Upper lobe of left lung (tissue), 6 donors: ENCODE data around the gene GALNT18. TPM values are rescaled to one million over a fixed set of nuclear protein-coding genes. Genes with fewer than 3 reads are reported as not detected.

Experiments
- ATAC-seq, 2 donors: fragments of 200-7000 bp; cut with Tn5 transposase; one replicate each; pipeline ENCODE4 v1.9.1; 2022; ENCODE audit warnings: mild to moderate bottlenecking in 2 of 2, moderate library complexity in 2 of 2; ENCODE audit not compliant: low FRiP score in 2 of 2
- DNase-seq, 2 donors: peaks; one replicate each; pipeline ENCODE4 v3.0.0-alpha.2; 2019 to 2020
- H3K27ac ChIP-seq, 4 donors: fragments of 200-600 bp; sonication (generic); one replicate each; pipeline ENCODE4 v1.5.1; 2016 to 2019
- H3K27me3 ChIP-seq, 4 donors: fragments of 200-600 bp; sonication (generic); one replicate each; pipeline ENCODE4 v1.5.1; 2017 to 2019
- H3K36me3 ChIP-seq, 4 donors: fragments of 200-600 bp; sonication (generic); one replicate each; pipeline ENCODE4 v1.5.1; 2016 to 2019
- H3K4me1 ChIP-seq, 4 donors: fragments of 200-600 bp; sonication (generic); one replicate each; pipeline ENCODE4 v1.5.1; 2018 to 2019
- H3K4me3 ChIP-seq, 4 donors: fragments of 200-600 bp; sonication (generic); one replicate each; pipeline ENCODE4 v1.5.1; 2017 to 2019; ENCODE audit warnings: mild to moderate bottlenecking in 2 of 4, moderate library complexity in 1 of 4
- H3K9me3 ChIP-seq, 4 donors: fragments of 200-600 bp; sonication (generic); one replicate each; pipeline ENCODE4 v1.5.1; 2018 to 2019
- CTCF ChIP-seq, 6 experiments: fragments of 450-650 bp in 4 of 6; fragments of 200-600 bp in 2 of 6; sonication (generic) in 2 of 6; IDR thresholded peaks; one replicate each; pipeline ENCODE4 v1.5.1; 2016 to 2019; ENCODE audit warnings: antibody characterized with exemption in 6 of 6
- EP300 ChIP-seq, 4 donors: sonication (generic); formaldehyde crosslinking; IDR thresholded peaks; one replicate each; pipeline ENCODE4 v1.5.1; 2017; ENCODE audit warnings: antibody characterized with exemption in 4 of 4, control low read depth in 2 of 4
- POLR2A ChIP-seq, 4 donors: fragments of 450-650 bp; IDR thresholded peaks; one replicate each; pipeline ENCODE4 v1.5.1; 2016 to 2017; ENCODE audit warnings: antibody characterized with exemption in 4 of 4, mild to moderate bottlenecking in 2 of 4
- POLR2AphosphoS5 ChIP-seq, 2 donors: sonication (generic); formaldehyde crosslinking; IDR thresholded peaks; one replicate each; pipeline ENCODE4 v1.5.1; 2017; ENCODE audit warnings: antibody characterized with exemption in 2 of 2
- WGBS, 2 donors: methylation state at CpG; one replicate each; pipeline ENCODE4 v1.1.5; 2017 to 2018; 5-methylcytosine and 5-hydroxymethylcytosine counted together
- total RNA-seq, 6 donors: library from RNA; depleted of rRNA in 4 of 6; stranded (reverse); fragments of >200 nt in 4 of 6; gene quantifications; one replicate each; pipeline versions ENCODE4 v1.1.0 to v1.2.1, GENCODE V29; 2016 to 2021
- donor health status: DM: no; HTN: no; CAD: no; lungs with moderate emphysema.
- donor health status: DM: no; HTN: yes; CAD: no; lungs with severe emphysema.

GALNT18 gene
- total RNA-seq, 6 donors from 2014 or later, result 48.2 to 115 (median 61.8) TPM

GRCh38 chr11:11537871-11538270 lies 83.9 kb downstream of the GALNT18 start:
- Histone ChIP-seq H3K27me3 (no peaks in the 10 kb centered on the region), H3K9me3 (no peaks in the 10 kb centered on the region), H3K4me1 (peaks cover 39 to 50% (median 43%) of the 10 kb centered on the region in 4 donors), H3K36me3 (no peaks in the 10 kb centered on the region), H3K27ac (peak overlapping the region in 3 of 4 donors; percentile 31 to 75 (median 56)), H3K4me3 (no peak overlapping the region)
- TF ChIP-seq EP300 (IDR thresholded peaks at IDR 0.05) (no peak), POLR2A (IDR thresholded peaks at IDR 0.05) (no peak), CTCF (IDR thresholded peaks at IDR 0.05) (no peak), POLR2AphosphoS5 (IDR thresholded peaks at IDR 0.05) (no peak)
- WGBS, 2 donors, result 60 to 63% methylated on average over 5 of the region's 5 CpGs
- DNase-seq (no peak), ATAC-seq (no peak)

GRCh38 chr11:11537372-11537771 lies 84.4 kb downstream of the GALNT18 start:
- ATAC-seq (no peak), DNase-seq (no peak)
- Histone ChIP-seq H3K36me3 (no peaks in the 10 kb centered on the region), H3K27me3 (no peaks in the 10 kb centered on the region), H3K9me3 (no peaks in the 10 kb centered on the region), H3K4me1 (peaks cover 39 to 50% (median 42%) of the 10 kb centered on the region in 4 donors), H3K27ac (peak overlapping the region in 2 of 4 donors; percentile 41 to 75), H3K4me3 (no peak overlapping the region)
- TF ChIP-seq EP300 (IDR thresholded peaks at IDR 0.05) (no peak), POLR2A (IDR thresholded peaks at IDR 0.05) (no peak), CTCF (IDR thresholded peaks at IDR 0.05) (no peak), POLR2AphosphoS5 (IDR thresholded peaks at IDR 0.05) (no peak)
- WGBS, 2 donors, result 56 to 81% methylated on average over 2 of the region's 2 CpGs

- 63 to 64% methylated on average over 3 of the region's 3 CpGs for whole genome bisulfite sequencing, 2 donors
- TF ChIP-seq POLR2AphosphoS5 (IDR thresholded peaks at IDR 0.05) (no peak), EP300 (IDR thresholded peaks at IDR 0.05) (no peak), POLR2A (IDR thresholded peaks at IDR 0.05) (no peak), CTCF (IDR thresholded peaks at IDR 0.05) (no peak)
- peaks cover 40 to 54% (median 44%) of the 10 kb centered on the region in 4 donors for H3K4me1 ChIP-seq
- no peak for DNase-seq
- no peak for ATAC-seq
- no peaks in the 10 kb centered on the region for H3K9me3 ChIP-seq
- no peak overlapping the region for H3K4me3 ChIP-seq
- H3K27ac ChIP-seq, result peak overlapping the region in 3 of 4 donors; percentile 33 to 75 (median 41)
- H3K27me3 ChIP-seq, result no peaks in the 10 kb centered on the region
- H3K36me3 ChIP-seq, result no peaks in the 10 kb centered on the region
These were observed 85.2 kb downstream of the GALNT18 start for GRCh38 chr11:11536650-11537049.

GRCh38 chr11:11535611-11536010 lies 86.2 kb downstream of the GALNT18 start:
- DNase-seq (peak in 1 of 2 donors; percentile 16), ATAC-seq (no peak)
- Histone ChIP-seq H3K36me3 (no peaks in the 10 kb centered on the region), H3K27ac (peak overlapping the region; percentile 33 to 75 (median 40)), H3K9me3 (no peaks in the 10 kb centered on the region), H3K27me3 (no peaks in the 10 kb centered on the region), H3K4me3 (no peak overlapping the region), H3K4me1 (peaks cover 40 to 61% (median 50%) of the 10 kb centered on the region in 4 donors)
- TF ChIP-seq POLR2A (IDR thresholded peaks at IDR 0.05) (no peak), CTCF (IDR thresholded peaks at IDR 0.05) (no peak), POLR2AphosphoS5 (IDR thresholded peaks at IDR 0.05) (peak in 1 of 2 donors; percentile 39), EP300 (IDR thresholded peaks at IDR 0.05) (peak in 1 of 4 donors; percentile 7)
- WGBS, 2 donors, result 64 to 69% methylated on average over 4 to 6 of the region's 6 CpGs

GRCh38 chr11:11534981-11535380 lies 86.8 kb downstream of the GALNT18 start:
- Histone ChIP-seq H3K4me1 (peaks cover 40 to 61% (median 50%) of the 10 kb centered on the region in 4 donors), H3K27ac (peak overlapping the region in 2 of 4 donors; percentile 33 to 75), H3K4me3 (no peak overlapping the region), H3K27me3 (no peaks in the 10 kb centered on the region), H3K9me3 (no peaks in the 10 kb centered on the region), H3K36me3 (no peaks in the 10 kb centered on the region)
- DNase-seq (peak in 1 of 2 donors; percentile 25), ATAC-seq (no peak)
- WGBS, 2 donors, result 38 to 46% methylated on average over 3 to 4 of the region's 4 CpGs
- no peak for TF ChIP-seq POLR2A (IDR thresholded peaks at IDR 0.05)
- no peak for TF ChIP-seq EP300 (IDR thresholded peaks at IDR 0.05)
- no peak for TF ChIP-seq CTCF (IDR thresholded peaks at IDR 0.05)
- no peak for TF ChIP-seq POLR2AphosphoS5 (IDR thresholded peaks at IDR 0.05)
